DMS 273 (cell line): Measurements from ENCODE around the gene SFXN4.

Source experiments
- DNase-seq: peaks from one replicate; lab custom pipeline; 2025; ENCODE audit not compliant: unreplicated experiment; lab: John Stamatoyannopoulos, UW

The SFXN4 gene, protein sequence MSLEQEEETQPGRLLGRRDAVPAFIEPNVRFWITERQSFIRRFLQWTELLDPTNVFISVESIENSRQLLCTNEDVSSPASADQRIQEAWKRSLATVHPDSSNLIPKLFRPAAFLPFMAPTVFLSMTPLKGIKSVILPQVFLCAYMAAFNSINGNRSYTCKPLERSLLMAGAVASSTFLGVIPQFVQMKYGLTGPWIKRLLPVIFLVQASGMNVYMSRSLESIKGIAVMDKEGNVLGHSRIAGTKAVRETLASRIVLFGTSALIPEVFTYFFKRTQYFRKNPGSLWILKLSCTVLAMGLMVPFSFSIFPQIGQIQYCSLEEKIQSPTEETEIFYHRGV

DNA sequence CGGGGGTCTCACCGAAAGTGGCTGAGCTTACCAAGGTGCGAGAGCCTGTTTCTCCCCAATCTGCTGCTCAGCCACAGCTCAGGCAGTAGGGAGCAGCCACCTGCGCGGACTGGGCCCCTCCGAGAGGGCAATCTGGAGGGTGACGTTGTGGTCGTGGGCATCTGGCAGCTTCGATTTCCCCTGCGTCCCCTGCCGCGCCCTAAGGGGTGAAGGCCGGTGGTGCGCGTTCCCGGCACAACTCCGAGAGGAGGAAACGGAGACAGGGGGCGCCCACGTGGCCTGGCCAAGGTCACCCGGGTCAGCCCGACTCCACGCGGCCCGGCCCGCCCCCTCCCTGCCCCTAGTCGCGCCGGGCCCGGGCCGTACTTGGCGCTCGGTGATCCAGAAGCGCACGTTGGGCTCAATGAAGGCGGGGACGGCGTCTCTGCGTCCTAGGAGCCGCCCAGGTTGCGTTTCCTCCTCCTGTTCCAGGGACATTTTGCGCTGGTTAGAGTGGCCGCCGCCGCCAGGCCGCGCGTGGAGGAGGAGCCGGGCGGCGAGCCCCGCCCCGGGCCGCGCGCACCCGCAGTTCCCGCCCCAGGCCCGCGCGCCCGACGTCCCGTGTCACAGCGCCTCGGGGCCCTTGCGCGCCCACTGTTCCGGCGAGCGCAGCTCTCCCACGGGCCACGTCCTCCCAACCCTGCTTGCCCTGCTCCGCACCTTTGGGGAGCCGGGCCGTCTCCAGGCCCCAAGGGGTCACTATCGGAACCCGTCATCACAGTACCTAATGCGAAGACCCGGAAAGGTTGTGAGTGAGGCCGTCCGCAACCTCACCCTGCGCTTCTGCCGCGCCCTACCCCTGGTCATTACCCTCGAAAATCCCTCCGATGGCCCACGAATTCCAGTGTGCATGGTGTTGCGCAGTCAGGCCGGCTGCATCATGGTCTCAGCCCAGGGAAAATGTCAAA lies at the start of gene SFXN4:
Gene SFXN4, minus strand, starts transcription at position 544 of the 947 bp plus-strand sequence. Its CDS starts 67 bp downstream, at position 477.
- DNase-seq, result peak; percentile 81

DNA sequence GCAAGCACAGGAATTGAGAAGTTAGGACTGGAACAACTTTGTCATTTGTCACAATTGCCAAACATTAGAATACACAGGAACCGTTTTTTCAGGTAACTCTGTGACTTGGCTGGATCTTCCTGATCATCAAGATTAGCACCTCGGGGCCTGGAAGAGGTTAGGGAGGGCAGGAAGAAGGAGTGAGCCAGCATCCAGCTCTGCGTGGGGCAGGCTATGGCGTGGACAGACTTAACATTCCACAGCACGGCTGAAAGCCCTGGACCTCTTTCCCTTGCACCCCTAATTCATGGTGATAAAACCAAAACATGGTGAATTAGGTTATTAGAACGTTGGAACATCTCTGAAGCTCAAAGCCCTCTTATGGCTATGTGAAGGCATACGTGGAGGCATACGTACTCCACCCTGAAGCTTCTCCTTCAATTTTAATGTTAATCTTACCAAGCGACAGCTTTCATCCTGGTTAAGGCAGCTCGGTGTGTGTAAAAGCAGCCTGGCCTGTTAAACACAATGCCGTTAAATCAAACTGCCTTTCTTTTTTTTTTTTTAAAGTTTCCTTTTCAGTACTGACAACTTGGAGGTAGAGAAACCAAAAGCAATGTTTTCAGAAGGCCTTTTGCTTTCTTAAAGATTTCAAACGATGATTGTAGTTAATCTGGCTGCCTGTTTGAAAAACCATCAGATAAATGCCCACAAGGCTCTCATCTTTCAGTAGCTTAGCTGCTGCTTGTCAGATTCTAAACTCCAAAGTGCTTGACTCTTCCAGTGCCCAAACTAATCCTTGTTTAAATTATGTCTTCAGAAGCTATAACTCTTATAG lies 46.3 kb upstream of the SFXN4 start:
- DNase-seq, result peak; percentile 32

DNA sequence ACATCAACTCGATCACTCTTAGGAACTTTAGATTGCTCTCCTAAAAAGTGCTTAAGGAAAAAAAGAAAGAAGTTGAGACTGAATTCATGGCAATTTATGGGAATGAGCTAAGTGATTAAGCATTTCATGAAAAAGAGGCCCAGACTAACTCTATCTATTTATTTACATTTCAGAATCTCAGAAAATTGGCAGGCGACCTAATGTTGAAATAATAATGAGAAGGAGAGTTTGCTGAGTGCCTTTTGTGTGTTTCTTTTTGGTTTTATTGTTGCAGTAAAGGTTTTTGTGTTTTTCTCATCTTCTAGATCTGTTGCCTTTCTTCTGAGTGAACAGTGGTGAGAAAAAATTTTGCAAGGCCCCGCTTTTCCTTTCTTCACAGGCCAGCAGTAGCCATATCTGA lies 45.7 kb upstream of the SFXN4 start:
- DNase-seq, result no peak

DNA sequence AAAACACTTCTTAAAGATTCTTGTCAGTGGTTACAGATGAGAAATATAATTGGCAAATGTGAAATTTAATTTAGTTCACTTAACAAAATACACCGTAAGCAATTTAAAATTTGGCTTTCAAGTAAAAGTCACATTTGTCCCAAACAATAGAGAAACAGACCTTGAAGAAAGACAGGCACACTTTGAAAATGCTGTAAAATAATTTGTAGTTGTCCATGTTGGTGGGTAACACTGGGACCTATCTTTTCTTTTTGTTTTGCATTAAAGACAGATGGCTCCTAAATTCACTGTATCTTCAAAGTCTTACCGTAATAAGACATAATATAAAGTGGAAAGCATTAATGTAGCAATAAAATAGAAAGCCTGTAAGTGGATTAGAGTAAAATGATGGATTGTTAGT lies 45.1 kb upstream of the SFXN4 start:
- no peak for DNase-seq

DNA sequence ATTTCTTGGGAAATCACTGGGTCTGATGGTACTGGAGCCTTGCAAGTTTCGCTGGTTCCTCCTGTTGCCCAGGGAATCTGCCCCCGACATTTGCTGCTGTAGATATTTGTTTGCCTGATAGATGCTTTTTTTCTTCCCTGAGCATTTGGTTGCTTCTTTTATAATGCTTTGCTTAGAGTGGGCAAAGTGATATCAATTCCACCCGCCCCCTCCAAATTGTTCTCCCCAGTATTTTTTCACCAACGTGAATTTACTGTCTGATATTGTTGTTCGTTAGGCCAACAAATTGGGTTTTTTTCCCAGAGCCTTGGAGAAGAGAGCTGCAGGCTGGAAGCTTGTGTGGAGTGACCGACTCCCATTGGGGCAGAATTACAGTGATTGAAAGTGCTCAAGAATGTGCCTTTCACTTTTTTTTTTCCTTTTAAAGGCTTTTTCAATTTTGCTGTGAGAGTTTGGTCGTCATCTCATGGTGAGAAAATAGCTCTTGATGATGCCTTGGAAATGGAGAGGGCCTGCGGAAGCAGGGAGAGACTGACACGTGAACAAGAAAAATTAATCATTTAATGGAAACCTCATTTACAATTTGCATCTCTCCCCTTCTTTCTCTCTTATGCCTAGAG lies 44.3 kb upstream of the SFXN4 start:
- DNase-seq, result peak; percentile 44

DNA sequence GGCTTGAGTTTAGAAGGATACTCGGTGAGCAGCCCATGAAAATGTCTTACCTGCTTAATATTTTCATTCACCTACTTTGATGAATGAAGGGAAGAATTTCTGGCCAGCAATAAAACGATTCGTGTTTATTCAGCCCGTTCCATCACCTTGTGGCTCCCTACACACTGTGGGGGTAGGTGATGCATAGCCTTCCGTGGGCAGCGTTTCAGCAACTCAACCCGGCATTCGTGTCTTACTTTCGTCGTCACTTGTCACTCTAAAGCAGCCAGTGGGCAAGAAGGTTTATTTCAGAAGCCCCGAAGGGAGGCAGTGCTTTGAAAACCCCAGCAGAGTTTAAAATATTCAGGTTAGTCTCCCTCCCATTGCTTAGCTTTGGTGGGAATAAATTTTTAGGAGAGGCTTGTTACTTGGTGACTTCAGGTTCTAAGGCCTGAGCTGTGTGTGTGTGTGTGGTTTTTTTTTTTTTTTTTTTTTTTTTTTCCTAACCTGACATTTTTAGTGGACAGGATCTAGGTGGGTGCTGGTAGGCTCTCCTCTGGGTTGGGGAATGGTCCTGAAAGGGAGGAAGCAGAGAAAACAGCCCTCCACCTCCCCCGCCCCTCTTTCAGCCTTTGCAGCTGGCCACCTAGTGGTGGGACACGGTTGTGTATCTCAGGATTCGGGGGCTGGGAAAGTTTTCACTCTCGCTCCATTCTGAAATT lies 43.7 kb upstream of the SFXN4 start:
- DNase-seq, result peak; percentile 84

DNA sequence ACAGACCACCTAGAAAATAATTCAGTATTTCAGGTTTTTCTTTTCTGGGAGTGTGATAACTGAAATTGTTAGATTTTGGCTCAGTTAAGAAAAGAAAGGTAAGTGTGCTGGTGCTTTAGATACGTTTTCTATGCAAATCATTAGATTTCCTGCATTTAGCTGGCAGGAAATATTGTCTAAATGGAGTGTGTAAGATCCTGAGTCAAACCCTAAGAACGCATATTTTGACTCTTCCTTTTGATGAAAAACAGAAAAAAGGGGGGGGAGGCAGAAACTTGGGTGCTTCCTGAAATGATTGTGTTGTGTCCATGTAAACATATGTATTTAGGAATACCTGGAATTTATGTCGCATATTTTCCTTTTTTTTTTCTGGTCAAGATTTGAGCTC lies 43.0 kb upstream of the SFXN4 start:
- no peak for DNase-seq

DNA sequence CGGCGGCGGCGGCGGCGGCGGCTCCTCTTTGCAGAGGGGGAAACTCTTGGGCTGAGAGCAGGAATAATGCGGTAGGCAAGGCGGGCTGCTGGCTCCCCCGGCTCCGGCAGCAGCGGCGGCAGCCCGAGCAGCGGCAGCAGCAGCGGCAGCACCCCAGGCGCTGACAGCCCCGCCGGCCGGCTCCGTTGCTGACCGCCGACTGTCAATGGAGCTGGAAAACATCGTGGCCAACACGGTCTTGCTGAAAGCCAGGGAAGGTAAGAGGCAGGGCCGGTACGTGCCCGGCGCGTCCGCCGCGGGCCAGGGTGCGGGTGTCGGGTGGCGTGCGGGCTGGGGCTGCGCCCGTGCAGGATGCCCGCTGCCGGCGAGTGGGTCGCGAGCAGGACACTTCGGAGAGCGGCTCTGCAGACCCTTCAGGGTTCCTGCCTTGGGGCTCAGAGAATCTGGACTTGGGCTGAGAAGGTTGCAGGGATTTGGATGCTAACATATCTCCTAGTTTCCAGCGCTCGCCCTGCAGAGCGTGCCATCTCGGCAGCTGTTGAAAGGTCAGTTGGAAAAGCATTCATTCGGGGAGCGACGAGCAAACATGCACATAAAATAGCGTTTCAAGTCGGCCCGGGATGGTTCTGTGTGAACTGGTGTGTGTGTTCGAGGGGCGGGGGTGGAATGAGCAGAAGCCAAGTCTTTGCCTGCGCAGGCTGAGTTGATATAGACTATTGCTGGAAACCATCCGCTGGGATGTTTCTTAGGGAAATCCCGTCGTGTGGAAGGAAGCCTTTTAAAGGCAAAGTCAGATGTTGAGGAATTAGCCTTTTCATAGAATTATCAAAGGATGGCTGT lies 42.4 kb upstream of the SFXN4 start:
- peak; percentile 78 for DNase-seq

DNA sequence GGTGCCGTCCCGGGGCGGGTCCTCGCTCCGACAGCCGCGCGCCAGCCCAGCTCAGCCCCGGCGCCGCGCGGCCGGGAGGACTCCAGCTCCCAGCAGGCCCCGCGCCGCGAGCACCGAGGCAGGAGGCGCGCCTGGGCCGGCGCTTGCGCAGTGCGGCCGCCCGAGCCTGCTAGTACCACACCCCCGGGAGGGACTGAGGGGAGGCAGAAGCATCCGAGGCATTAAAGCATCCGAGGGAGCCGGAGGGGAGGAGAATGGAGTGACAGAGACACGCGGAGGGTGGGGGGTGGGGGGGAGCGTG lies 41.8 kb upstream of the SFXN4 start, which contains the start of gene GRK5:
Gene GRK5, plus strand, starts transcription at position 206 of the 301 bp plus-strand sequence. CDS start 347 bp downstream, outside the sequence.
- DNase-seq, result peak; percentile 98

DNA sequence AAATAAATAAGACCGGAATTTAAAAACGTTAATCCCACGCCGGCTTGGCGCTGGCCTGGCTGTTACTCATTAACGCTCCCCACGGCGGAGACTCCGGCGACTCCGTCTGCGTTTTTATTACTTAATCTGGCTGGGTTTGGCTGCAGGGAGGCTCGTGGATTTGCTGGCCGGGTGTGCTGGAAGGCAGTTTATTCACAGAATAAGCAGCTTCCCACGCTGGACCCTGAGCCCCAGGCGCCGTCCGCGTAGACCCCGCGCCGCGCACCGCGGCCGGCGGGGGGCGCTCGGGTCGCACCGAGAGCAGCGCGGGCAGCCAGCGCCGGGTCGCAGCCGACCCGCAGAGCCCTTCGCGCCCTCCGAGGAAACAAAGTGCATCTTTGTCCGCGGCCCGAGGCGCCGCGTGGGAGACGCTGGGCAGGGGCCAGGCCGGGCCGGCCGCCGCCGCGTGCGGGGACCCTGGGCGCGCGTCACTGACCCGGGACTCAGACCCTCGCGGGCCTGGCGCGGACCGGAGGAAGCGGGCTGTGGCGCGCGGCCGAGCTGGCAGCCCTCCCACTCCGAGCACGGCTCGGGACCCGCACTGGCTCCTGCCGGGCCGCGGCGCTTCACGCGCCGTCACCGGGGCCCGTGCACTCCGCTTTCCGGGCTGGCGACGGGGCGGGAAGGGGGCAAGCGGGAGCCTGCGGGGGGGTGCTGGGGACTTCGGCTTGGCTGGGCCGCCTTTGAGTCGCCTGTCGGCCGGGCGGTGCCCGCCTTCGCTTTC lies 41.3 kb upstream of the SFXN4 start:
- DNase-seq, result peak; percentile 84

DNA sequence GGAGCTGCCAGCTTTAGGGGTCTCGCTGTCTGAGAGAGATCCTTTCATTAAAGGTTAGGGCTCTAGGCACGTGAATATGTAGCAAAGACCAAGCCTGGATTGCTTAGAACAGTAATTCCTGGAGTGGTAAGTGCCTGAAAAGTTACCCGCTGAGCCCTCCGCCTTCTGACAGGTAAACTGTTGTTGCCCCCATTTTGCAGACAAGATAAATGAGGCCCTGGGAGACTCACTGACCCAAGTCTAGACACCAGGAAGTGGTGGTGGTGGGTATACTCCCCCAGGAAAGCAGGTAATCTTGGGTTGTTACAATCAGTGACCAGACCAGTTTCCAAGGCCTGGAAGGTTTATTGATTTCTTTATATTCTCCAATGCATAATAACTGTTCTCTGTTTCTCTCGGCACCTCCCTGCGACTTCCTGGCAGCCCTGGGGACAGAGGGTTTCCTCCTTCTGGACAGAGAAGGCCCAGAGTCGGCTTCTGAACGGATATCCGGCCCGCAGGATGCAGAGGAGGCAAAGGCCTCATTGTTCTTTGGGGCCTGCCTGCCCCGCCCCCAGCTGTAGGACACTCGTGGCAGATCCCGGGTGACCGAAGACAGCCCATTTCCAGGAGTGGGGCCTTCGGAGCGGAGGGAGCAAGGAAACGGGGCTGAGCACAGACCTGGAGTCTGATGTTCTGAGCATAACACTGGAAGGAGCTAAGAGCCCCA lies 40.5 kb upstream of the SFXN4 start:
- no peak for DNase-seq

DNA sequence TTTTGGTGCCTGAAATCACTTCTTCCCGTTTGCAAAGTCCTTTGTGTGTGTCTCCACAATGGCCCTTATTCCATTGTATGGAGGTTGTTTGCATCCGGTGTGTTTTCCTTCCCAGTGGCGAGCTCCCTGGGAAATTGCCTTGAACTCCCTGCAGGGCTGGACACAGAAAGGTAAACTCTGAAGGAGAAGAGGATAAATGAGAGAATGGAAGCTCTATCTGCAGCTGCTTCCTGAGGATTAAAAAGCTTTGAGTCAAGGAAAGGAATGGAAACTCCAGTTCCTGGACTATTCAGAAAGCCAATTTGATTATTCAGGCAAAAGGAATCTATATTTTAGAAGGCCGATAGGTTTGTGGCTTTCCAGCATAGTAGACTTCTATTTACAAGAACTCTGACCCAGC lies 37.5 kb upstream of the SFXN4 start:
- DNase-seq, result no peak

DNA sequence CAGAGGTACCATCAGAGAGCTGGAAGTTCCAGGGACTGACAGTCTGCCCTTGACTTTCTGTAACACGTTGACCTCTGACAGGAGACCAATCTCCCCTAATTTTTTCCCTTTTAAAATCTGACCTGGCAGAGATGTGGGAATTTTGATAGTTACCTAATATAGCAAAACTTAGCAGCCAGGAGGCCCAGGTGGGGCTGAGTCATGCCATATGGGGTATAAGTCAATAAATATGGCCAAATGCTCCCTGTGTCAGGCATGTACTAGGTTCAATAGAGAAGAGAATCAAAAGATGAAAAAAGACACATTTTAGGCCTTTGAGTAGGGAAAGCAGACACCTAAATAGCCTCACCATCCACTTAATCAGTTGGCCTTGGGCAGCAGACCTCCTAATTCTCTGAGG lies 35.7 kb upstream of the SFXN4 start:
- peak; percentile 32 for DNase-seq

DNA sequence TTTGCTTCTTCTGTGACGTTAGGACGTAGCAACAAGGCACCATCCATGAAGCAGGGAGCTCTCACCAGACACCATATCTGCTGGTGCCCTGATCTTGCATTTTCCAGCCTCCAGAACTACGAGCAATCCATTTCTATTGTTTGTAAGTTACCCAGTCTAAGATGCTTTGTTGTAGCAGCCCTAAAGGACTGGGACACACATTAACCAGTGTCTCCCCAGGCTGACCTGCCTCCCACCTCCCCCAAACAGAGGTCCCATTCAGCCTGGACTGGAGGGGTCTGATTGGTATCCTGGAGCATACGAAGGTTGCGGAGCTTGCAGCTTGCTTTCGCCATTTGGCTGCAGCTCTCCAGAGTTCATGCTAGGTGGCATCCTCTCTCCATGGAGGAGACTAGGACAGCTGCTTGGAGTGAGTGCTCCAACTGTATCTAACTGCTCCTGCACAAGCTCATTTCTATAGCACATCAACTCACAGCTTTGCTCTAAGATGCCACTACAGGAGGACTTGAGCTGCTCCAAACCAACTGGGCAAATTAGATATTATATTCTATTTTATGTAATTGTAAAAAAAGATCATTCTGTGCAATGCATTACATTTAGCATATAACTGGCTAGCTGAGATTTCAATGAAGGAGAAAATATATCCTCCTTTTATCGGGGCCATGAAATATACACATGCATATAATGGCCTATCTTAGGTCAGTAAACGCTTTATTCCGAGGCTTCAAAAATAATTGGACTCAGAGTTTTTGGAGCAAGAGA lies 33.9 kb upstream of the SFXN4 start:
- peak; percentile 78 for DNase-seq

DNA sequence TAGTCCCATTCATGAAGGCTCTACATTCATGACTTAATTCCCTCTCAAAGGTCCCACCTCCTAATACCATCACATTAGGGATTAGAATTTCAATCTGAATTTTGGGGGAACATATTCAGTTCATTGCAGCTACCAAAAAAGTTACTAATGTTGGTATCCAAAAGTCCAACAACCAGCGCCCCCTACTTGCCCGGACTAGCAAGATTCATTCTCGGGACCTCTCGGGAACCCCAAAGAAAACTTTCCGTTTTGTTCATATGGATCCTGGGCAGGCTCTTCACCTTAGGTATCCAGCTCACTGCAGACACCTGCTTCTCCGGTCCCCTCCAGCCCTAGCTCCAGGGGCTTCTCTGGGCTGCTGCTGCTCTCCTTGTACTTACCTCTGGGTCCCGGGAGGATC lies 32.9 kb upstream of the SFXN4 start:
- no peak for DNase-seq

DNA sequence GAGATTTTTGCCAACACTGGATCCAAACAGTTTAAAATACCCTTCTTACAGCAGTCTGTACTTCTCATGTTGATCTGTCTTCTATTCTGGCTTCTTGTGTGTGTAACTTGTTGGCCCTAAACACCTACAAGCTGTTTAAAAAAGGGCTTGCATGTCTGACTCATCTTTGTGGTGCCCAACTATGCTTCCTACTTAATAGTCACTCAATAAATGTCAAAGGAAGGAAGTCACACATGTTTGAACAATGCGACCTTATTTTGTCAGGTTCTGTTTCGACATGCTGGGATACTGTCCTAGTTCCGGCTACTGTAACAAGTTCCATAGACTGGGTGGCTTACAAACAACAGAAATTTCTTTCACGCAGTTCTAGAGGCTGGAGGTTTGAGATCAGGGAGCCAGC lies 32.4 kb upstream of the SFXN4 start:
- DNase-seq, result no peak

DNA sequence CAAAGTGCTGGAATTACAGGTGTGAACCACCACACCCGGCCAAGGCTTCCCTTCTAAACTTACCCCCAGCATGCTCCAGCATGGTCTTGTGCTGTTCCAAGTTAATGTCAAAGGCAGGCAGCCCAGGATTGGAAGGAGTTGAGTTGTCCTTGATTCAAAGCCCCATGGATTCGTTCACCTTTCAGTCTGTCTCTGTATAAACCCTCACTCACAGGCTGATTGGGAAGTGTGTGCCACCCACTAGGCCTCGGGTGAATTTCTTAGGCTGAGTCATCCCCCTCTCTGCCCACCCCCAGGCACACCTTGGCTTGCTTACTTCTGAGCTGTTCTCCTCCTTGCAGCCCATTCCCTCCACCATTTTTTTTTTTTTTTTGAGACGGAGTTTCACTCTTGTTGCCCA lies 26.4 kb upstream of the SFXN4 start:
- DNase-seq, result no peak
